ENCODE results near the gene SOX6.

The SOX6 gene

GRCh38 chr11:16114978-16115871 is 241.1 kb downstream of the SOX6 start:
- Histone ChIP-seq H3K27me3 (ENCODE audit: control insufficient read depth, insufficient read depth, low read length) (no peaks in the 10 kb centered on the region), H3K4me3 (ENCODE audit: low read length) (no peak overlapping the region), H3K27ac (ENCODE audit: low read depth, low read length) (no peak overlapping the region), H3K36me3 (ENCODE audit: control insufficient read depth, insufficient read depth, low read length) (no peaks in the 10 kb centered on the region), H3K9ac (ENCODE audit: low read length) (no peak overlapping the region), H3K4me1 (ENCODE audit: control insufficient read depth, insufficient read depth, low read length) (no peaks in the 10 kb centered on the region)

- H3K9ac ChIP-seq (ENCODE audit: low read length): no peak overlapping the region
- H3K4me1 ChIP-seq (ENCODE audit: control insufficient read depth, insufficient read depth, low read length): no peaks in the 10 kb centered on the region
- no peaks in the 10 kb centered on the region for H3K27me3 ChIP-seq (ENCODE audit: control insufficient read depth, insufficient read depth, low read length)
- H3K4me3 ChIP-seq (ENCODE audit: low read length): no peak overlapping the region
- no peak overlapping the region for H3K27ac ChIP-seq (ENCODE audit: low read depth, low read length)
- no peaks in the 10 kb centered on the region for H3K36me3 ChIP-seq (ENCODE audit: control insufficient read depth, insufficient read depth, low read length)
Measured at GRCh38 chr11:16114431-16114830, 241.9 kb downstream of the SOX6 start.

- no peaks in the 10 kb centered on the region for H3K4me1 ChIP-seq (ENCODE audit: control insufficient read depth, insufficient read depth, low read length)
- no peak overlapping the region for H3K27ac ChIP-seq (ENCODE audit: low read depth, low read length)
- H3K9ac ChIP-seq (ENCODE audit: low read length): no peak overlapping the region
- no peaks in the 10 kb centered on the region for H3K36me3 ChIP-seq (ENCODE audit: control insufficient read depth, insufficient read depth, low read length)
- no peak overlapping the region for H3K4me3 ChIP-seq (ENCODE audit: low read length)
- no peaks in the 10 kb centered on the region for H3K27me3 ChIP-seq (ENCODE audit: control insufficient read depth, insufficient read depth, low read length)
Measured at GRCh38 chr11:16111690-16112089, 244.7 kb downstream of the SOX6 start.

- Histone ChIP-seq H3K9ac (ENCODE audit: low read length) (no peak overlapping the region), H3K27ac (ENCODE audit: low read depth, low read length) (no peak overlapping the region), H3K27me3 (ENCODE audit: control insufficient read depth, insufficient read depth, low read length) (no peaks in the 10 kb centered on the region), H3K36me3 (ENCODE audit: control insufficient read depth, insufficient read depth, low read length) (no peaks in the 10 kb centered on the region), H3K4me3 (ENCODE audit: low read length) (no peak overlapping the region), H3K4me1 (ENCODE audit: control insufficient read depth, insufficient read depth, low read length) (no peaks in the 10 kb centered on the region)
Measured at GRCh38 chr11:16110886-16111285, 245.5 kb downstream of the SOX6 start.

- H3K27ac ChIP-seq (ENCODE audit: low read depth, low read length): no peak overlapping the region
- no peaks in the 10 kb centered on the region for H3K36me3 ChIP-seq (ENCODE audit: control insufficient read depth, insufficient read depth, low read length)
- no peak overlapping the region for H3K9ac ChIP-seq (ENCODE audit: low read length)
- H3K27me3 ChIP-seq (ENCODE audit: control insufficient read depth, insufficient read depth, low read length): no peaks in the 10 kb centered on the region
- H3K4me1 ChIP-seq (ENCODE audit: control insufficient read depth, insufficient read depth, low read length): no peaks in the 10 kb centered on the region
- H3K4me3 ChIP-seq (ENCODE audit: low read length): no peak overlapping the region
Measured at GRCh38 chr11:16099343-16099900, 256.9 kb downstream of the SOX6 start.

- Histone ChIP-seq H3K4me3 (ENCODE audit: low read length) (no peak overlapping the region), H3K9ac (ENCODE audit: low read length) (no peak overlapping the region), H3K27ac (ENCODE audit: low read depth, low read length) (no peak overlapping the region), H3K4me1 (ENCODE audit: control insufficient read depth, insufficient read depth, low read length) (no peaks in the 10 kb centered on the region), H3K27me3 (ENCODE audit: control insufficient read depth, insufficient read depth, low read length) (no peaks in the 10 kb centered on the region), H3K36me3 (ENCODE audit: control insufficient read depth, insufficient read depth, low read length) (no peaks in the 10 kb centered on the region)
Measured at GRCh38 chr11:16098526-16099205, 257.7 kb downstream of the SOX6 start.

GRCh38 chr11:16097543-16097942 is 258.8 kb downstream of the SOX6 start:
- Histone ChIP-seq H3K4me1 (ENCODE audit: control insufficient read depth, insufficient read depth, low read length) (no peaks in the 10 kb centered on the region), H3K4me3 (ENCODE audit: low read length) (no peak overlapping the region), H3K36me3 (ENCODE audit: control insufficient read depth, insufficient read depth, low read length) (no peaks in the 10 kb centered on the region), H3K27me3 (ENCODE audit: control insufficient read depth, insufficient read depth, low read length) (no peaks in the 10 kb centered on the region), H3K9ac (ENCODE audit: low read length) (no peak overlapping the region), H3K27ac (ENCODE audit: low read depth, low read length) (no peak overlapping the region)

- Histone ChIP-seq H3K4me3 (ENCODE audit: low read length) (no peak overlapping the region), H3K9ac (ENCODE audit: low read length) (no peak overlapping the region), H3K4me1 (ENCODE audit: control insufficient read depth, insufficient read depth, low read length) (no peaks in the 10 kb centered on the region), H3K36me3 (ENCODE audit: control insufficient read depth, insufficient read depth, low read length) (no peaks in the 10 kb centered on the region), H3K27ac (ENCODE audit: low read depth, low read length) (no peak overlapping the region), H3K27me3 (ENCODE audit: control insufficient read depth, insufficient read depth, low read length) (no peaks in the 10 kb centered on the region)
Measured at GRCh38 chr11:16096336-16096735, 260.0 kb downstream of the SOX6 start.

- H3K9ac ChIP-seq (ENCODE audit: low read length): no peak overlapping the region
- H3K27me3 ChIP-seq (ENCODE audit: control insufficient read depth, insufficient read depth, low read length): no peaks in the 10 kb centered on the region
- no peaks in the 10 kb centered on the region for H3K36me3 ChIP-seq (ENCODE audit: control insufficient read depth, insufficient read depth, low read length)
- no peaks in the 10 kb centered on the region for H3K4me1 ChIP-seq (ENCODE audit: control insufficient read depth, insufficient read depth, low read length)
- no peak overlapping the region for H3K4me3 ChIP-seq (ENCODE audit: low read length)
- H3K27ac ChIP-seq (ENCODE audit: low read depth, low read length): no peak overlapping the region
Measured at GRCh38 chr11:16095756-16096155, 260.6 kb downstream of the SOX6 start.

GRCh38 chr11:16093889-16094653 is 262.3 kb downstream of the SOX6 start:
- Histone ChIP-seq H3K36me3 (ENCODE audit: control insufficient read depth, insufficient read depth, low read length) (no peaks in the 10 kb centered on the region), H3K4me3 (ENCODE audit: low read length) (no peak overlapping the region), H3K9ac (ENCODE audit: low read length) (no peak overlapping the region), H3K27me3 (ENCODE audit: control insufficient read depth, insufficient read depth, low read length) (no peaks in the 10 kb centered on the region), H3K27ac (ENCODE audit: low read depth, low read length) (no peak overlapping the region), H3K4me1 (ENCODE audit: control insufficient read depth, insufficient read depth, low read length) (no peaks in the 10 kb centered on the region)

- Histone ChIP-seq H3K36me3 (ENCODE audit: control insufficient read depth, insufficient read depth, low read length) (no peaks in the 10 kb centered on the region), H3K9ac (ENCODE audit: low read length) (no peak overlapping the region), H3K27ac (ENCODE audit: low read depth, low read length) (no peak overlapping the region), H3K4me3 (ENCODE audit: low read length) (no peak overlapping the region), H3K27me3 (ENCODE audit: control insufficient read depth, insufficient read depth, low read length) (no peaks in the 10 kb centered on the region), H3K4me1 (ENCODE audit: control insufficient read depth, insufficient read depth, low read length) (no peaks in the 10 kb centered on the region)
Measured at GRCh38 chr11:16091862-16092261, 264.5 kb downstream of the SOX6 start.

- H3K27ac ChIP-seq (ENCODE audit: low read depth, low read length): no peak overlapping the region
- H3K4me1 ChIP-seq (ENCODE audit: control insufficient read depth, insufficient read depth, low read length): no peaks in the 10 kb centered on the region
- H3K27me3 ChIP-seq (ENCODE audit: control insufficient read depth, insufficient read depth, low read length): no peaks in the 10 kb centered on the region
- H3K36me3 ChIP-seq (ENCODE audit: control insufficient read depth, insufficient read depth, low read length): no peaks in the 10 kb centered on the region
- no peak overlapping the region for H3K4me3 ChIP-seq (ENCODE audit: low read length)
- H3K9ac ChIP-seq (ENCODE audit: low read length): no peak overlapping the region
Measured at GRCh38 chr11:16089481-16089880, 266.9 kb downstream of the SOX6 start.

Measured in rectal smooth muscle tissue (tissue), 1 donor.